Forelimb muscle (tissue), 1 donor: Measurements from ENCODE around the gene LRCH3. TPM values are rescaled to one million over a fixed set of nuclear protein-coding genes. Genes with fewer than 3 reads are reported as not detected.
"Not testable (repeated sequence)": the region's sequence is repeated elsewhere in the genome, so short reads cannot be mapped to it uniquely, and the experiment has no call there.

ENCODE experiments used
- DNase-seq: peaks from one replicate; pipeline ENCODE4 v3.0.0-alpha.2; 2013; ENCODE audit warnings: low read depth
- polyA plus RNA-seq: library from polyadenylated mRNA; unstranded; fragments of 120-200 nt; gene quantifications from one replicate; pipeline ENCODE4 v1.2.1, GENCODE V29; 2013; ENCODE audit not compliant: insufficient read length

Gene LRCH3
- polyA plus RNA-seq, 1 donor: 28.4 TPM

DNA sequence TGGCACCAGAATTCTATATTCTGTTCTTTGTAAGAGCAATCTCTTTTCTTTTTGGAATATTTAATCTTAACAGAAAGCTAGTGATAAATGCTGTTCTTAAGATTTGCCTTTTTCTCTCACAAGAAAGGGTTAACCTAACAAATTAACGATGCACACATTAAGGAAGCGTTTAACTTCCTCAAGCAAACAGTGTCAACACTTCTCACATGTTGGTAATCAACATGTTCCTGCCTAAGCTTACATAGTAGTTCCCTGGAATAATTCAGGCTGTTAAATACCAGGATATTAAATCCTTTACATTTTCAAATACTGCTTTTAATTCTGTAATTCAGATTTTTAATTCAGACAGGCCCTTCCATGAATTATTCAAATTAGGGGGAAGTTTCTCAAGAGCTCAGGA lies 91.5 kb downstream of the LRCH3 start:
- DNase-seq: no peak

DNA sequence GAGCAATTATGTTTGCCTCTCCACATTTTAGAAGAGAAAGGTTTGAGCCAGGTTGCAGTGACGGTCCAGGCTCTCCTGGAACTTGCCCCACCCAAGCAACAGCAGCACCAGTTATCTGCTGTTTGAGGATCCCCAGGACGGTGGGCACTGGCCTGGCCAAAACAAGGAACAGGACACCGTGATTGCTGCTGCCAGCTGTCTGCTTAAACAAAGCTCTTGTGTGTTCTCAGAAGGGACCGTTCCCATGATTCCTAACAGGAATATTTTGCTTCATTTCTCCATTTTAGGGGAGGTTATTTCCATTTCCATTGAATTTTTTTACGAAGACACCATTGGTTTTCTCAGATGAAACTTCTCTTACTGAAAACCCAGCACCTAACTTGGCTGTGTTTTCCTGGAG lies 92.5 kb downstream of the LRCH3 start:
- DNase-seq: no peak

DNA sequence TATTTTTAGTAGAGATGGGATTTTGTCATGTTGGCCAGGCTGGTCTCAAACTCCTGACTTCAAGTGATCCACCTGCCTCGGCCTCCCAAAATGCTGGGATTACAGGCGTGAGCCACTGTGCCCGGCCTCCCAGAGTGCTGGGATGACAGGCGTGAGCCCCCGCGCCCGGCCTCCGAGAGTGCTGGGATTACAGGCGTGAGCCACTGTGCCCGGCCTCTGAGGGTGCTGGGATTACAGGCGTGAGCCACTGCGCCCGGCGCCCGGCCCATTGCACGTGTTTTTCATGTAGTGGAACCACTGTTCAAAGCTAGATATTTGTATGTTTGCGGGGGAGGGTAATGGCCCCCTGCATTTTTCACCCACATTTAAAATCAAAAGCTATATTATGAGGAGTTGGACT lies 93.3 kb downstream of the LRCH3 start:
- DNase-seq: not testable (repeated sequence)

DNA sequence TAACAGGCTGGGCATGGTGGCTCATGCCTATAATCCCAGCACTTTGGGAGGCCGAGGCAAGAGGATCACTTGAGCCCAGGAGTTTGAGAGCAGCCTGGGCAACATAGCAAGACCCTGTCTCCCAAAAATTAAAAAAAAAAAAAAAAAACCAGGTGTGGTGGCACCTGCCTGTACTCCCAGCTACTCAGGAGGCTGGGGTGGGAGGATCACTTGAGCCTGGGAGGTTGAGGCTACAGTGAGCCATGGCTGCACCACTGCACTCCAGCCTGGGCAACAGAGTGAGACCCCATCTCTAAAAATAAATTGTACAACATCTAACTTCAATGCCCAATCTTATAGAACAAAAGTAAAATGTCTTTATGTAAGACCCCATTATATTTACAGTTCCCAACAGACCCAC lies 95.0 kb downstream of the LRCH3 start:
- DNase-seq: not testable (repeated sequence)

DNA sequence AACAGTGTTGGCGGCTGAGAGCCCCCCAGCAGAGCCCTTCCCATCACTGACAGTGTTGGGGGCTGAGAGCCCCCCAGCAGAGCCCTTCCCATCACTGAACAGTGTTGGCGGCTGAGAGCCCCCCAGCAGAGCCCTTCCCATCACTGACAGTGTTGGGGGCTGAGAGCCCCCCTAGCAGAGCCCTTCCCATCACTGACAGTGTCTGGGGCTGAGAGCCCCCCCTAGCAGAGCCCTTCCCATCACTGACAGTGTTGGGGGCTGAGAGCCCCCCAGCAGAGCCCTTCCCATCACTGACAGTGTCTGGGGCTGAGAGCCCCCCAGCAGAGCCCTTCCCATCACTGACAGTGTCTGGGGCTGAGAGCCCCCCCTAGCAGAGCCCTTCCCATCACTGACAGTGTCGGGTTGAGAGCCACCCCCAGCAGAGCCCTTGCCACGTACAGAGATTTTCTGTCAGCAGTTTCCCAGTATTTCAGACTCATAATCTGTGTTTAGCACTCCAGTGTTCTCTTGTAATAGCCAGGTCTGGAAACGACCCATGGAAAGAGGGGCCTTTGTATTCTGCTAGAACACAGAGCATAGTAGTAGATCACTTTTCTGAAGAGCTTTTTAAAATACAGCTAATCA lies 96.5 kb downstream of the LRCH3 start:
- DNase-seq: not testable (repeated sequence)

DNA sequence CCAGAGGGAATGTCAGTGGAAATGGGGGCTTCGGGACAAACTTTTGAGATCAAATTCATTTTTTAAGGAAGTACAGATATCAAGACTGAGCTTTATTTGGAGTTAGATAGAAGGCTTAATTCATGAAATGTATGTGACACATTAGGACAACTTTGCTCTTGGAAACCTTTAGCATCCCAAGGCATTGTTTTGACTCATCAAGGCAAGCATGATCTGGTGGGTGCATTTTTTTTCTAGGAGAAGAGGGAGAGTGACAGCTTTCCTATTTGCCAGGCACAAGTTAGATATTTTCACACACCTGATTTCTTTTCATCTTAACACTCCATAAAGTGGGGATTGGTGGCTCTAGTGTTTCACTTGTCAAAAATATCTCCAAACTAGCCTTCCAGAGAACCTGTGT lies 97.5 kb downstream of the LRCH3 start:
- no peak for DNase-seq

DNA sequence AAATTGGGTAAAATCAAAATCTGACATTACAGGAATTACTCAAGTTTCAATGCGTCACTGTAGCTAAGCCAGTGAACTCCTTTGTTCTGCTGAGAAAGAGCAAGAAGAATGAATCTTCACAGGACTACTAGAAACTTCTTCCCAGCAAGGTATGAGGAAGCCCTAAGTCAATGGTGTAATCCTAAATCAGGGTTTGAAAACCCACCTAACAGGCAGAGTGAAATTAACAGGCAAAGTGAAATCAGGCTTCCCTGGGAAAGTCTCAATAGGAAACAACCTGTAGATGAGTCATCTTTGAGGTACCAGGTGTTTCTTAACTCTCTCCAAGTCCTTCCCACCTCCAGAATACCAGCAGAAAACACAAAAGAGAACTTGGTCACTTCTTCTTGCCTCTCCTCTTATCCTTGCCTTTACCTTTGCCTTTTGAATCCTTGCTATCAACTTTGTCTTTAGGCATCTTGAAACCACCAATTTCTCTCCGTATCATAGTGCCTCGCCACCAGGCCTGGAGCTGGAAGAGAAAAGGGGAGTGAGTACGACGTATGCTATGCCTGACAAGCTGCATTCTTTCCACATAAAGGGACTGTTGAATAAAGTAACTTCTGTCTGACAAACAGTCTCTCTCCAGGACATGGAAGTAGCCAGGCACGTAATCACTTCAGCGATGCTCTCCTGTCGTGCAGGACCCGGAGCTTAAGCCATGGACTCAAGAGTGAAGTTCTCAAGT lies 98.3 kb downstream of the LRCH3 start:
- DNase-seq: no peak

DNA sequence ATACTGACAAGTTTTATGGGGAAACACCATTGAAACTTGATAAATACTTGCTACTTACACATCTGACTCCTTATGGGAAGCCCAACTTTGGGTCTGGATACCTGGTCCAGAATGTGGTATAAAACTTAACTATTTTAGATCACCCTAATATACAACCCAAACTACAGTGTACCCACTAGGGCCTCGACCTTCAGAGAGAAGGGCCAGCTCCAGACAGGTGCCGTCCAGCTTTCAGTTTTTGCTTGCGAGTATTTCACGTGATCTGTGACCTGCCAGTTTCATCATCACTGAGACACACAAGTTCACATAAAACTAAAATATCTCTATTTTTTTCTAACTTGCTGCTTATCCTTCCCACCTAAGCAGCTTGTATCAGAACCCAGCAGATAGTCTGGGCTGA lies 99.6 kb downstream of the LRCH3 start:
- DNase-seq: no peak

DNA sequence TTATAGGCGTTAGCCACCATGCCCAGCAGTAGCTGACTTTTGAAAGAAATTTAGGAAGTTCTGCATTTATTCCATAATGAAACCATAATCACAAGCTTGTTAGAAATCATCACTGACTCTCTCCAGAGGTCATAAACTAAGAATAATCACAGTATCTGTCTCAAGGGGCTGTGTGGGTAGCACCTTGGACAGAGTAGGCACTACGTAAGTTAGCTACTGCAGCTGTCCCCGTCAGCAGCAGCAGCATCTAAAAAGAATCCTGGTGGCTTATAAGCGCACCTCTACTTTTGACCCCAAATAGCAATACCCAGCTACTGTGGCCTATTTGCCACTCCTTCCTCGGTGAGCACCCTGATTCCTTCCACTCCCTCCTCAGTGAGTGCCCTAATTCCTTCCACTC lies 101.1 kb downstream of the LRCH3 start:
- DNase-seq: no peak

DNA sequence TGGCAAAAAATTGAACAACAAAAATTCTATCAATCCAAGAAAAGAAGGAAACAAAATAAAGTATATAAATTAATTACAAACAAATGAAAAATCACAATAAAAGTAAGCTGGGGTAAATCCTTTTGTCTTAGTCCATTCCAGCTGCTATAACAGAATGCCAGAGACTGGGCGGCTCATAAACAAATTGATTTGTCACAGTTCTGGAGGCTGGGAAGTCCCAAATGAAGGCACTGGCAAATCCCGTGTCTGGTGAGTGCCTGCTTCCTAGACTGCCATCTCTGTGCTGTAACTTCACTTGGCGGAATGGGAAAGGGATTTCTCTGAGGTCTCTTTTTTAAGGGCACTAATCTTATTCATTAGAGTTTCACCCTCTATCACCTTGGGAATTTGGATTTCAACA lies 105.4 kb downstream of the LRCH3 start:
- DNase-seq: no peak

DNA sequence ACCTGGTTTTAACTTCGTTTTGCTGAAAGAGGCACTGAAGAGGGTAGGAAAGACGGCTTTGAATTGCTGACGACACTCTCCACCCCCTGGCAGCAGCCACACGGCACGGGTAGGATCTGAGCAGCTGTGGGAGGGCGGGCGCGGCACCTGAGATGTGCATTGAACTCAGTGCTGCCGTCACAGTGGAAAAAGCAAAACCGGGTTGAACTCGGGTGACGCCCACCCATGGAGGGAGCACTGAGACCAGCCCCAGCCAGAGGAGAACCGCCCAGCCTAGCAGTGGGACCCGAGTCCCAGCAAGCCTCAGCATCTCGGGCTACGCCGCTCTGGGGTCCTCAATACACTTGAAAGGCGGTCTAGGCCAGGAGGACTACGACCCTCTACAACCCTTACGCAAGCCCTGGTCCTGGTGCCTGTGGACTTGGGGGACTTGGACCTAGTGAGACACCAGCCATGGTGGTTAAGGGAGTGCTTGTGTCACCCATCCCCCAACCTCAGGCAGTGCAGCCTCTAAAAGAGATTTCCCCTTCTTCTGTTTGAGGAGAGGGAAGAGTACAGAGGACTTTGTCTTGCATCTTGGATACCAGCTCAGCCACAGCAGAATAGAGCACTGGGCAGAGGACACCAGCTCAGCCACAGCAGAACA lies 108.9 kb downstream of the LRCH3 start:
- DNase-seq: no peak

DNA sequence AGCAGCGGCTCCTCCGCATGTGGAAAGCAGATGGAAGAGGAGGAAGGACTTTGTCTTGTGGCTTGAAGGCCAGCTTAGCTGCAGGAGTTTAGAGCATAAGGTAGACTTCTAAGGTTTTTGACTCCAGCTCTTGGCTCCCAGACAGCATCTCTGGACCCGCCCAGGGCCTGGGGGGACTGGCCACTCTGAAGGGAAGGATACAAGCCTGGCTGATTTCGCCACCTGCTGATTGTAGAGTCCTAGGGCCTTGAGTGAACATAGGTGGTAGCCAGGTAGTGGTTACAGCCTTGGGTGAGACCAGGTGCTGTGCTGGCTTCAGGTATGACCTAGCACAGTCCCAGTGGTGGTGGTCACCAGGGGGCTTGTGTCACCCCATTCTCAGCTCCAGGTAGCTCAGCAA lies 110.6 kb downstream of the LRCH3 start:
- DNase-seq: no peak

DNA sequence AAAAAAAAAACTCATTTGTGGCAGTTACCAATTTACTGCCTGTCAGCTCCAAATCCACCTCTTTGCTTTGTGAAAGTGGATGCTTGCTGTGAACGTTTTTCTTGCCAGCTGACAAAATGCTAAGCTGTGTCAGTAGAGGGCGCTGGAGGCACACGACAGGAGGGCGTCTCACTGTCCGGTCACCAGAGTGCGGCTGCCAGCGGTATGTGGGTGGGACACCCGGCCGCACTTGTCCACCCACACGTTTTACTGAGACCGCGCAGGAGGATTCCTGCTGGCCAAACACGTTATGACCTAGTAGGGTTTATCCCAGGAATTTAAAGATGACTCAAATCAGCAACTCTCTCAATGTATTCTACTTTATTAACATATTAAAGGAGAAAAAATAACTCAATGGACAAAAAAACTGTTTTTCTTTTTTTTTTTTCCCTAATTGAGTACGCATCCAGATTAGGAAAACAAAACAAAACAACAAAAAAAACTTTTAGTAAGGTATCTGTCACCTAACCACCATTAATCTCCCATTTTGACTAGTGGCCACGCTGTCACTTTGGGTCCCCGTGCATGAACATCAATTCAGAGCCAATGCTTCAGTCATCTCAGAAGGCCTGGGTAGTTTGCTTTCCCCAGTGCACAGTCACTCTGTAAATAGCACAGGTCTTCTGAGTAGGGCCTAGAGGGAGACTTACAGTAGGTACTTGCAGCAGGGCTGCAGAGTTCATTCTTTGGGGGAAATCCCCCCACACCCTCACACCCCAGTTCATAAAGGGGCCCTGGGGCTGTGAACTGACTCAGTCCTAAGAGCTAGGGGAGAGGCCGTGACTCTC lies 115.2 kb downstream of the LRCH3 start:
- DNase-seq: peak; percentile 62

DNA sequence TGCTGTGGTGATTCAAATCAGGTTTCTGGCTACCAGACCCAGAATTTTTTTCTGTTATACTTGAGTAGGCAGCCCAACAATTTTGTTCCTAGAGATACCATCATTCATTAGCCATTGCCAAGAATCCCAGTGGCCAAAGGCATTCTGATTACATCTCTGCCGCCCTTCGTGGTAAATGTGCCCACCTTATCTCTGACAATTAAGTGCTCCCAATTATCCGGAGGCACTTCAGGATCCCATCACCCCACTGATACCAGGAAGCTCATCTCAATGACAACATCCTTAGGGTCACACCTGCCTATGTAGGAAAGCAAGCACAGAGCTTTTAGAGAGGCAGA lies 115.8 kb downstream of the LRCH3 start:
- DNase-seq: no peak

DNA sequence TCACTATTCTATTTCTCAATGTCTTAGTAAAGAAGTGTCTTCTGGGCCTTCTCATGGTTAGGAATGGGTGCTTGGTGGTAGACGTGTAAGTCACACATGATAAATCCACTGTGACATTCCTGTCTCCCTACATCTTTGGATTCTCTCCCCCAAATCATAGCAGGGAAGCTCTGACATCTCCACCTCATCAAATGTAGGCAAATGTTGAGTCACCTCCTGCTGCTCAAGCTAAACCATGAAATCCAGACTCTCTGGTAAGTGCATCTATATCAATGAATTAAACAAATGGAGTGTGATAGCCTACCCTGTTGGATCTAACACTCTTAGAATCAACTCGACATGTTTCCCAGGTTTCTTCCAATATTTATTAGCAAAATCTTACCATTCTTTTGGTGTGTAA lies 116.1 kb downstream of the LRCH3 start:
- DNase-seq: no peak

DNA sequence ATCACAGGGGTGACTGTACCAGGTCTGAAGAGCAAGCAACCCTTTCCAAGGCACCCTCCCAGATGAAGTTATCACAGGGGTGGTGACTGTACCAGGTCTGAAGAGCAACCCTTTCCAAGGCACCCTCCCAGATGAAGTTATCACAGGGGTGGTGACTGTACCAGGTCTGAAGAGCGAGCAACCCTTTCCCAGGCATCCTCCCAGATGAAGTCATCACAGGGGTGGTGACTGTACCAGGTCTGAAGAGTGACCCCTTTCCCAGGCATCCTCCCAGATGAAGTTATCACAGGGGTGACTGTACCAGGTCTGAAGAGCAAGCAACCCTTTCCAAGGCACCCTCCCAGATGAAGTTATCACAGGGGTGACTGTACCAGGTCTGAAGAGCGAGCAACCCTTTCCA lies 117.5 kb downstream of the LRCH3 start:
- not testable (repeated sequence) for DNase-seq

DNA sequence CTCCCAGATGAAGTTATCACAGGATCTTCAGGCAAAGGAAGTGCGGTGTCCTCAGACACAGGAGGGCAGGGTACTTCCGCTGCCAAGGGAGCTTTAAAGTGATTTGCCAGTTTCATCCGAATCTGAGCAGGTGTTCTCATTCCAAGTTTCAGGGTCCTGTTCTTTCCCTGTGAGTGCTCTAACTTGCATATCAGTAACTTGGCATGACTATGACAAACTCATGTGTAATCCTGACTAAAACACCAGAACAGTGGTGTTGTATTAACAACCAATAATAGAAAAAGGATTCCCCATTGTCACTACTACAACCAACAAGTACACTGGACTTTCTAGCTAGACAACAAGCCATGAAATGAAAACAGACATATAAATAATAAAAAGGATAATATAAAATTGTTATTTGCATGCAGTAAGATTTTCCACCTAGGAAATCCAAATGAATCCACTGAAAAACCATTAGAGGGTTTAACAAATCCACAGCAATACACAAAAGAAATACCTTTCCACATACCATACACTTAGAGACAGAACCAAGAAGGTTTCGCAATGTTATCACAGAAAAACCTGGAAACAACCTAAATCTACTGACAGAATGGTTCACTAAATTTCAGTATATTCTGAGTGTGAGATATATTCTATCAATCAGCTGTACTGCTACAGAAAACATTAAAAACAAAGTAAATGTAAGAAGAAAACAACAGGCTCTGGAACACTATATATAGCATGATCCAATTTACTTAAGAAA lies 118.1 kb downstream of the LRCH3 start:
- no peak for DNase-seq

DNA sequence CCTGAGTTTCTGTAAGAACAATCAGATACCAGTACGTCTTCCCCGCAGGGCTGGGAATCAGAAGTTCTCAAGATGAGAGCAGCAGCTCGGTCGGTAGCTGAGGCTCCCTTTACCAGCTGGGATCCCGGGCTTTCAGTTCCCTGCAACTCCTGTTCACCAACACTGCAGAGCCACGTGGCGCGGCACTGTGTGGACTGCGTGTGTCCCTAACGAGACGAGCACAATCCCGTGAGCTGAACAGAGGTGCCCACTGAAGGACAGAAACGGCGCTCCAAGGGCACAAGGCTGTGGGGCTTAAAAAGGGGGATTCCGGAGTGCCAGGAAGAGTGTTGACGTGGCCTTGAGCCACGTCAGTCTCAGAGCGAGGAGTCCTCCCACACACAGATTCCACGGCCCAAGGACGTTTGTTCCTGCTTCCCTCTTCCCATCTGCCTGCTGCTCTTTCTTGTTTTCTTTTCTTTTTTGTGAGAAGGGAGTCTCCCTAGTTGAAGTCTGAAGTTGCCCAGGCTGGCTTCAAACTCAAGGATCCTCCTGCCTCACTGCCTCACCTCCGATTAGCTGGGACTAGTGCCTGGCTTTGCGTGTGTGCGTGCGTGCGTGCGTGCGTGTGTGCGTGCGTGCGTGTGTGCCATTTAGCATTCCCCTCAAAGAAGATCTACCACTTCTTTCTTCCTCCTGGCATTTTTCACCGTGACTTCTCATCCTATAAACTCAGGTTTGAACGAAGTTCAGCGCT lies 121.9 kb downstream of the LRCH3 start:
- DNase-seq: no peak

DNA sequence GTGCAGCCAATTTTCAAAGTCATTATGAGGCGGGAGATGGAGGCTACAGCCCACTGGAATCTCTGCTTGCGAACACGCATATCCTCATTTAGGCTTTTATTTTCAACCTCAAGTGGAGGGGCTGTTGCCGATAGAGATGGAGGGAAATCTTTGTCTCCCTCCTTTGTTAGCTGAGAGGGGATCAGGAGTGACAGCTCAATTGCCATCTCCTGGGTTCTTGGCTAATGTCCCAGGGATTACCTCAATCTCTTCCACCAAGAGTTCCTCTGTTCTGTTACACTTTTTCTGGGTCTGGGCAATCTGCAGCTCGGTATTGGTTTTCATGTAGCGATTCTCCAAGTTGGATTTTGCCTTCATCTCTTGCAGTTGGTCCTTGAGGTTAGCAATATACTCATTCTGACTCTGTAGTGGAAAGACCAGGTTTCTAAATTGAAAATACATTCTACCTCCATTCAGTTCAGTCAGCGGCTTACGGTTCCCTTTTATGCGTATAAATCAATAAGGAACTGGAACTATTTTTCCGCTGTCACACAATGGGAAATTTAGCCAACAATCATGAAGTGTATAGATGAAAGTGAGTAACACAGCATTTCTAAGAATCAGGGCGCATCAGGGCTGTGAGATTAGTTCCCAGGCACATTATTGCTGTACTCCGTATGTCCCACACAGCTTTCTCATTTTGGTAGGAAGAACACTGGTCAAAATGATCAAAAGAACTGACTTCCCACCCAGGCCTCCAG lies 122.8 kb downstream of the LRCH3 start:
- no peak for DNase-seq
